ENCODE measurements around the gene MAGEA9B. TPM values are rescaled to one million over a fixed set of nuclear protein-coding genes. Genes with fewer than 3 reads are reported as not detected.
"Not testable (repeated sequence)": the region's sequence is repeated elsewhere in the genome, so short reads cannot be mapped to it uniquely, and the experiment has no call there.

Gene MAGEA9B, protein sequence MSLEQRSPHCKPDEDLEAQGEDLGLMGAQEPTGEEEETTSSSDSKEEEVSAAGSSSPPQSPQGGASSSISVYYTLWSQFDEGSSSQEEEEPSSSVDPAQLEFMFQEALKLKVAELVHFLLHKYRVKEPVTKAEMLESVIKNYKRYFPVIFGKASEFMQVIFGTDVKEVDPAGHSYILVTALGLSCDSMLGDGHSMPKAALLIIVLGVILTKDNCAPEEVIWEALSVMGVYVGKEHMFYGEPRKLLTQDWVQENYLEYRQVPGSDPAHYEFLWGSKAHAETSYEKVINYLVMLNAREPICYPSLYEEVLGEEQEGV
- not detected for total RNA-seq

DNA sequence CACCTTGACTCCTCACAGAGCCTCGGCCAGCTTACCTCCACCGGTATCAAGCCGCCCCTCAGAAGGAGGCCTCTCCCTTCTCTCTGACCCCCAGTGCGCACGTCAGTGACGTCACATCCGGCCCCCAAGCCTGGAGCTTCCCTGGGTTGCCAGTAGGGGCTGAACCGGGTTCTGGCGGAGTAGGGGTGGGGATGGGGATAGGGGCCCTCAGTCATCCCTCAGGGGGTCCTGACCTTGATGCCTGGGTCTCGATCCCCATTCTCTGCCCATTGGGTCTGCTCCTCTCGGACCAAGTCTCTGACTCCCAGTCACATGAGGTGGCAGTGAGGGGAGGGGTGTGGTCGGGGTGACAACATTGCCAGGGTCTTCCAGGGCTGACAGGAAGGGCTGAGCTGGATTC lies at the start of gene MAGEA9B:
TSS of gene MAGEA9B (minus strand) at position 101 of the 400 bp plus-strand sequence. CDS start 4,280 bp downstream, outside the sequence.
- not testable (repeated sequence) for H3K9me3 Mint-ChIP-seq, DNase-seq

DNA sequence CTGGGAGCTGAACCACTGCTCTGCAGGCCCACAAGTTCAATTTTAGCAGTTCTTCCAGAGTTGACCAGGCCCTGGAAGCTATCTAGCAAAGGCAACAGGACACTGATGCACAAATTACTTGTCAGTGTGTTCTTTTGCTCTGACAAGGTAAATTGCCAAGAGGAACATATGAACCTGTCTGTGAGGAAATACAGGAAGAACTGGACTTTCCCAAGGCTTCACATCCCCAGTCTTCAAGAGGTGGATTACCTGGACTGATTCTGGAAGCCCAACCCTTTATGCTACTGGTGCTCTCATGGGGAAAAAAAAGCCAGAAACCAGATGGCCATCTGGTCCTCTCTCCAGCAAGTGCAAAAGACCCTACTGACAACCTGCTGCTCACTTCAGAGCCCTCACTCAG lies 46.3 kb upstream of the MAGEA9B start:
- no peak for ATAC-seq
- H3K4me3 Mint-ChIP-seq = no peak overlapping the region
- DNase-seq = no peak
- no peaks in the 10 kb centered on the region for H3K36me3 Mint-ChIP-seq (ENCODE audit: insufficient read depth)
- no peaks in the 10 kb centered on the region for H3K27me3 Mint-ChIP-seq (ENCODE audit: low read depth)
- no peaks in the 10 kb centered on the region for H3K9me3 Mint-ChIP-seq
- H3K4me1 Mint-ChIP-seq (ENCODE audit: low read depth) = peaks cover 26% of the 10 kb centered on the region

More for the DNA sequence above, at the start of gene MAGEA9B:
- ATAC-seq; H3K4me3 Mint-ChIP-seq; H3K27me3 Mint-ChIP-seq (ENCODE audit: low read depth); H3K36me3 Mint-ChIP-seq (ENCODE audit: insufficient read depth); H3K4me1 Mint-ChIP-seq (ENCODE audit: low read depth): not testable (repeated sequence)

DNA sequence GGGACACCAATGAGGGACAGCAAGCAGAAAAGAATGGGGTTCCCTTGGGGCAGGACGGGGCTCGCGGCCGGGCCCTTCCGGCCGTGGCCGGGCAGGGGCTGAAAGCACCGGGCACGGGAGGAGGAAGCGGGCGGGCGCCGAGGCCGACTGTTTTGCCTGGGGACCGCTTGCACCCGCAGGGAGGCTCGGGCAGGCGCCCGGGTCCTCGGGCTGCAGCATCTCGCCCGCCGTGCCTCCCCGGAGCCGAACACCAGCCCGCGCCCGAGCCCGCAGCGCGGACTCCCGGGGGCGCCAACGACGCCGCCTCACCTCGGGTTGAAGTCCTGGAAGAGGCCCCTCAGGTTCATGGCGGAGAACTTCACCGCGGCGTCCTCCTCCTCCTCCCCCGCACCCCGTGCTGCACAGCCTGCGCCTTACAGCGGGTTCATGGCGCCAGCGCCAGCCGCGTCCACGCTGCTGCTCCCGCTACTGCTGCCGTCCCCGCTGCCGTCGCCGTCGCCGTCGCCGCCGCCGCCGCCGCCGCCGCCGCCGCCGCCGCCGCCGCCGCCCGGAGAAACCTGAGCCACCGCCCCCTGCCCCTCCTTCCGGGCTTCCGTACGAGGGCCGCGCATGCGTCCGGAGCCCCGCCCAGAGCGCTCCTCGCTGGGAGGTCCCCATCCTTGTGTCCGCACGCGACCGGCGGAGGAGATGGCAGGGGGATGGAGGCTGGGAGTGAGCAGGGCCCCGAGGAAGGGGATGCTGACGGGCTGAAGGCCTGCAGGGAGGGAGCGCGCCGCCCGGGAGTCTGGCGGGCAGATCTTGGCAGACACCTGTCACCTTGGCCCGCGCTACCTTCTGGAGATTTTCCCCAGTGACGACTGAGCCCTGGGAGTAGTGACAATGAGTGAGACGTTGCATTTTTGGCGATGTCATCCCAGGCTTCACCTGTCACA lies 44.2 kb upstream of the MAGEA9B start, which contains the start of gene TMEM185A:
TSS of gene TMEM185A (minus strand) at position 559 of the 932 bp plus-strand sequence. CDS start at position 347, 212 bp downstream.
- Mint-ChIP-seq H3K4me1 (ENCODE audit: low read depth) (peaks cover 38% of the 10 kb centered on the region), H3K4me3 (peak within 1 kb of the TSS; percentile 90), H3K36me3 (ENCODE audit: insufficient read depth) (no peaks in the 10 kb centered on the region), H3K27me3 (ENCODE audit: low read depth) (no peaks in the 10 kb centered on the region), H3K9me3 (no peaks in the 10 kb centered on the region)
- peak; percentile 65 for DNase-seq
- ATAC-seq = peak; percentile 87 to 92

DNA sequence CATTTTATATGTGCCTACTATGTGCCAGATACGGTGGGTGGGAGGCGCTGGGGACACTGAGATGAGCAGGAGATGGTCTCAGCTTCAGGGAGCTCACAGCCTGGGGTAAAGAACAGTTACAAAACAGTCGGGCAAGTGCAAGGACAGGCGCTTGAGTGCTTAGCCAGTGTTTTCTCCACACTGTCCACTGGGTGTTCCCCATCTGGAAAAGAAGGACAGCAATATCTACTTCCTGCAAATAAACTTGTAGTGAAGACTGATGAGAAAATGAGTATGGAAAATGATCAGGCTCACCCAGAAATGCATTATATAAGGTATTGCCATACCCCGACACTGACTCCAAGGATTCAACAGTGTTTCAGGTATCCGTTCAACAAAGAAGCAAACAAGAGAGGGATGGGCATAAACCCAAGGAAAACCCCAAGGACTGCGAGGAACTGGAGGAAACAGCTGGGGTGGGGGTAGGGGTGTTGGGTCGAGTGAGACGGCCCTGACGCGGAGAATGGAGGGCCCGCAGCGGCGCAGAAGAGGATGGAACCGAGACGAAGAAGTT lies 43.5 kb upstream of the MAGEA9B start:
- H3K4me3 Mint-ChIP-seq = peak overlapping the region; percentile 90
- no peaks in the 10 kb centered on the region for H3K36me3 Mint-ChIP-seq (ENCODE audit: insufficient read depth)
- ATAC-seq (no peak), DNase-seq (no peak)
- peaks cover 43% of the 10 kb centered on the region for H3K4me1 Mint-ChIP-seq (ENCODE audit: low read depth)
- H3K9me3 Mint-ChIP-seq = no peaks in the 10 kb centered on the region
- no peaks in the 10 kb centered on the region for H3K27me3 Mint-ChIP-seq (ENCODE audit: low read depth)

DNA sequence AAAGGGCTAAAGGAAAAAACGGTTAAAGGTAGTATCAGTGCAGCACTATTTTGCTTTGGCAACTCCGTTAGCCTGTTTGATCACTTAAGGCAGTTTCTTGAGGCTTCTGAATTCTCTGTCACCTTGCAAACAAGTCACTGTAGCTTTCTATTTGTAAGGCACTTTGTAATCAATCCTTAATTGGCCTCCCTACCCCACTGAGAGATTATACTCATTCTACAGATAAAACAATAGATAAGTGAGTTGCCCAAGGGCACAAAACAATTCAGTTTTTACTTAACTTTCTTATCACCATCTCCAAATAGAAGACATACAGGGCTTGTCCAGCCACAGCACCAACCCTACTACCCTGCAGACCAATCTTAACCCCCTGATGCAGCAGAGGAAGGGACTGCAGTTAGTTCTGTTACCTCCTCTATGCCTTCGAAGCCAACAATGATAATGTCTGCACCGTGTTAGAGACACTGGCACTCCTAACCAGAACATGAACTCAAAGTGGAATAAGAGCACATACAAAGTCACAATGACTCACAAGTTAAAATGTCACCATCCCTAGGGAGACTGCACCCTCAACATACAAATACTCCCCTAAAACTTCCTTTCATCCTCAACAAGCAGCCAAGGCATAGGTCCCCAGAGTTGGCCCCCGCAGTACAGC lies 42.6 kb upstream of the MAGEA9B start:
- no peak for ATAC-seq
- DNase-seq = no peak
- H3K9me3 Mint-ChIP-seq = no peaks in the 10 kb centered on the region
- no peaks in the 10 kb centered on the region for H3K27me3 Mint-ChIP-seq (ENCODE audit: low read depth)
- peaks cover 52% of the 10 kb centered on the region for H3K4me1 Mint-ChIP-seq (ENCODE audit: low read depth)
- H3K4me3 Mint-ChIP-seq = peak overlapping the region; percentile 90
- H3K36me3 Mint-ChIP-seq (ENCODE audit: insufficient read depth) = no peaks in the 10 kb centered on the region

DNA sequence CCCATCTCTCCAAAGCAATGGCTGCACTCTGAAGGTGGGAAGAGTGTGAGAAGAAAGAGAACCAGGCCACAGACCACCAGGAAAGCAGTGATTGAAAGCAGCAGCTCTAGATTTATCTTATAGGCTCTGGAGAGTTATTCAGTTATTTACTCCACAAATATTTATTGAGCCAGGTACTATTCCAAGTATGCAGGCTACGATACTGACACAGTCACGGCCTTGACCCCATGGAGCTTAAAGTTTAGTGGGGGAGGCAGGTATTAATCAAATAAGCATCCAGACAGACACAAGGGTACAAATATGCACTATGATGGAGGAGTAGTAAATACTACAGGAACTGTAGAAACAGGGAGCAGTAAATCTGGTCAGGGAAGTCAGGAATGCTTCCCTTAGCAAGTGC lies 41.5 kb upstream of the MAGEA9B start:
- no peak for DNase-seq
- H3K4me3 Mint-ChIP-seq = no peak overlapping the region
- ATAC-seq = no peak
- no peaks in the 10 kb centered on the region for H3K36me3 Mint-ChIP-seq (ENCODE audit: insufficient read depth)
- no peaks in the 10 kb centered on the region for H3K9me3 Mint-ChIP-seq
- H3K4me1 Mint-ChIP-seq (ENCODE audit: low read depth) = peaks cover 60% of the 10 kb centered on the region
- no peaks in the 10 kb centered on the region for H3K27me3 Mint-ChIP-seq (ENCODE audit: low read depth)

DNA sequence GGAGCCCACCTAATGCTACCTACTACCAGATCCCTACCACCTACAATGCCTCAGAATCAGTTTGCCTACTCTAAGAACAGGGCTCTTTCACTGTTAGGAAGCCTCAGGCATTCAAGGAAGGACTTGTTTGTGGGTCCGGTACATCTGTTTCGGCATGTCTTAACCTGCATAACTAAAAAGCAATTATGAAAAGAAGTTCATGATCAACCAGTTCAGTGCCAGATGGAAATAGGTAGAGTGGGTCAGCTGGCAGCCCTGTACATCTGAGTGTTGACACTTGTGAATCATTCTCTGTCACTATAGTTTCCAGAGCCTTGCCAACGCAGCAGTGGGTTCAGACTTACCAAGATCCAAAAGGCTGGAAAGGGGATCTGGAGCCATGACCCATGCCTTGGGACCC lies 41.0 kb upstream of the MAGEA9B start:
- DNase-seq (no peak), ATAC-seq (no peak)
- Mint-ChIP-seq H3K4me3 (no peak overlapping the region), H3K4me1 (ENCODE audit: low read depth) (peaks cover 62% of the 10 kb centered on the region), H3K36me3 (ENCODE audit: insufficient read depth) (no peaks in the 10 kb centered on the region), H3K27me3 (ENCODE audit: low read depth) (no peaks in the 10 kb centered on the region), H3K9me3 (no peaks in the 10 kb centered on the region)

DNA sequence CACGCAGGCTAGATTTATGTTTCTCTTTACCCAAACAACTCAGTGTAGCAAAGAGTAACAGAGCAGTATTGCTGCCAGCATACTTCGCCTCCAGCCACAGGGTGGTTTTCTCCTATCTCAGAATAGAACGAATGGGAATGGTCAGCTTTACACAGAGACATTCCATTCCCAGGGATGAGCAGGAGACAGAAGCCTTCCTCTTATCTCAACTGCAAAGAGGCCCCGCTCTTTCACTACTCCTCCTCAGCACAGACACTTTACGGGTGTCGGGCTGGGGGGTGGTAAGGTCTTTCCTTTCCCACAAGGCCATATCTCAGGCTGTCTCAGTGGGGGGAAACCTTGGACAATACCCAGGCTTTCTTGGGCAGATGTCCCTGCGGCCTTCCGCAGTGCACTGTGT lies 39.6 kb upstream of the MAGEA9B start:
- DNase-seq; ATAC-seq; H3K27me3 Mint-ChIP-seq (ENCODE audit: low read depth); H3K9me3 Mint-ChIP-seq; H3K4me3 Mint-ChIP-seq; H3K36me3 Mint-ChIP-seq (ENCODE audit: insufficient read depth): not testable (repeated sequence)
- H3K4me1 Mint-ChIP-seq (ENCODE audit: low read depth) = peaks cover 58% of the 10 kb centered on the region

DNA sequence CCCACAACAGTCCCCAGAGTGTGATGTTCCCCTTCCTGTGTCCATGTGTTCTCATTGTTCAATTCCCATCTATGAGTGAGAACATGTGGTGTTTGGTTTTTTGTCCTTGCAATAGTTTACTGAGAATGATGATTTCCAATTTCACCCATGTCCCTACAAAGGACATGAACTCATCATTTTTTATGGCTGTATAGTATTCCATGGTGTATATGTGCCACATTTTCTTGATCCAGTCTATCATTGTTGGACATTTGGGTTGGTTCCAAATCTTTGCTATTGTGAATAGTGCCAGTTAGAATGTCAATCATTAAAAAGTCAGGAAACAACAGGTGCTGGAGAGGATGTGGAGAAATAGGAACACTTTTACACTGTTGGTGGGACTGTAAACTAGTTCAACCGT lies 32.4 kb upstream of the MAGEA9B start:
- not testable (repeated sequence) for H3K4me3 Mint-ChIP-seq; H3K36me3 Mint-ChIP-seq (ENCODE audit: insufficient read depth); H3K9me3 Mint-ChIP-seq; DNase-seq; H3K27me3 Mint-ChIP-seq (ENCODE audit: low read depth); ATAC-seq
- peaks cover 15% of the 10 kb centered on the region for H3K4me1 Mint-ChIP-seq (ENCODE audit: low read depth)

GRCh38 chrX:149618871-149619270 lies 31.6 kb upstream of the MAGEA9B start:
- no peak for ATAC-seq
- Mint-ChIP-seq H3K9me3 (no peaks in the 10 kb centered on the region), H3K4me3 (no peak overlapping the region), H3K4me1 (ENCODE audit: low read depth) (peaks cover 12% of the 10 kb centered on the region), H3K27me3 (ENCODE audit: low read depth) (no peaks in the 10 kb centered on the region), H3K36me3 (ENCODE audit: insufficient read depth) (no peaks in the 10 kb centered on the region)
- DNase-seq = no peak

DNA sequence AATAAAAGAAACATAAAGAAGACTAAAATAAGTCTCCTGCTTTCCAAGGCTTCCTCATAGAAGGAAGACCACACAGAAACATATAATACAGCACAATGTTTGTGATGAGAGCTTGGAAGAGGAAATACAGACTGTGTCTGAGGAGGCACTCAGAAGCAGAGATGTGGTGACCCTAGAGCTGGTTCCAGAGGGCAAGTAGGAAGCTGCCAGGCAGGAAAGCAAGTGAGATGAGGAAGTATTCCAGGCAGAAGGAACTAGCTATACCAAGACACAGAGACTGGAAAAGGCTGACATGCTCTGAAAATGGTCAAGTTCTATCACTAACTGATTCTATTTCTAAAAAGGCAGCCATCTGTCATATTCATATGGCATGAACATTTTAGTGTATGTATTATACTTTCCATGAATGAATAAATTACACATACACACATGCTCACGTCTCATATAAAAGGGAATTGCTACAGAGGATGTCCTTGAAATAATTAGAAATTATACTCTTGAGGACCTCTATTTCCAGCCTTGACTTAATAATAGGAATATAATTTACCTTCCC lies 24.4 kb upstream of the MAGEA9B start:
- no peak for DNase-seq
- Mint-ChIP-seq H3K27me3 (ENCODE audit: low read depth) (no peaks in the 10 kb centered on the region), H3K9me3 (no peaks in the 10 kb centered on the region), H3K4me1 (ENCODE audit: low read depth) (peaks cover 7% of the 10 kb centered on the region), H3K4me3 (no peak overlapping the region), H3K36me3 (ENCODE audit: insufficient read depth) (peaks cover 3% of the 10 kb centered on the region)
- ATAC-seq = no peak

GRCh38 chrX:149610511-149610910 lies 23.3 kb upstream of the MAGEA9B start:
- Mint-ChIP-seq H3K27me3 (ENCODE audit: low read depth) (no peaks in the 10 kb centered on the region), H3K4me1 (ENCODE audit: low read depth) (peaks cover 7% of the 10 kb centered on the region), H3K36me3 (ENCODE audit: insufficient read depth) (peaks cover 3% of the 10 kb centered on the region), H3K9me3 (no peaks in the 10 kb centered on the region), H3K4me3 (no peak overlapping the region)
- DNase-seq (no peak), ATAC-seq (no peak)

- no peak overlapping the region for H3K4me3 Mint-ChIP-seq
- ATAC-seq = no peak
Observed at GRCh38 chrX:149607699-149608098, 20.4 kb upstream of the MAGEA9B start.

More at GRCh38 chrX:149607699-149608098, 20.4 kb upstream of the MAGEA9B start:
- Mint-ChIP-seq H3K9me3 (no peaks in the 10 kb centered on the region), H3K36me3 (ENCODE audit: insufficient read depth) (peaks cover 3% of the 10 kb centered on the region), H3K27me3 (ENCODE audit: low read depth) (no peaks in the 10 kb centered on the region), H3K4me1 (ENCODE audit: low read depth) (peaks cover 1% of the 10 kb centered on the region)
- DNase-seq = no peak
